HEK293 (cell line): ENCODE measurements around the gene MFGE8.

Experiments
- CTCF ChIA-PET: fragments of 350-600 bp; formaldehyde crosslinking; extraction: SDS; loops from one replicate; lab custom pipeline; 2021; ENCODE audit warnings: antibody characterized with exemption; lab: Yijun Ruan, JAX
- POLR2A ChIA-PET: fragments of 300-600 bp; formaldehyde crosslinking; extraction: SDS; loops from one replicate; lab custom pipeline; 2020; ENCODE audit warnings: antibody characterized with exemption, inconsistent platforms; lab: Yijun Ruan, JAX
- H3K27ac ChIP-seq: fragments of 200-500 bp; sonication (Bioruptor generic); 2 replicates; pipeline ENCODE4 v1.5.1; 2014; ENCODE audit warnings: low read depth, low read length, control low read depth, inconsistent platforms; ENCODE audit errors: extremely low read depth
- H3K36me3 ChIP-seq, 2 experiments: fragments of 200-500 bp in 1 of 2; sonication (Bioruptor generic) in 1 of 2; 1 replicate in 1 of 2; 2 replicates in 1 of 2; pipeline ENCODE4 v1.5.1; 2014 to 2017; ENCODE audit warnings: inconsistent platforms in 2 of 2, low read length in 2 of 2; ENCODE audit not compliant: control insufficient read depth in 2 of 2, insufficient read depth in 1 of 2
- H3K4me1 ChIP-seq: fragments of 200-500 bp; sonication (Bioruptor generic); 2 replicates; pipeline ENCODE4 v1.5.1; 2014; ENCODE audit warnings: mild to moderate bottlenecking, low read length, inconsistent platforms; ENCODE audit not compliant: control insufficient read depth, insufficient read depth
- H3K4me3 ChIP-seq: 2 replicates; pipeline ENCODE4 v1.5.1; 2011; ENCODE audit warnings: low read depth, mild to moderate bottlenecking, control low read depth, low read length, moderate library complexity
- H3K9me3 ChIP-seq: fragments of 200-500 bp; sonication (Bioruptor generic); 2 replicates; pipeline ENCODE4 v1.5.1; 2014; ENCODE audit warnings: low read depth, low read length, inconsistent platforms; ENCODE audit not compliant: control insufficient read depth, insufficient read depth
- AEBP2 ChIP-seq: fragments of 450-650 bp; formaldehyde crosslinking; IDR thresholded peaks from 2 replicates; pipeline ENCODE4 v1.5.1; 2016; ENCODE audit warnings: missing biosample characterization, missing genetic modification characterization, borderline replicate concordance
- BCL11B ChIP-seq: fragments of 450-650 bp; formaldehyde crosslinking; IDR thresholded peaks from 2 replicates; pipeline ENCODE4 v1.5.1; 2016; ENCODE audit warnings: low read depth, missing biosample characterization, missing genetic modification characterization
- GFI1B ChIP-seq: fragments of 450-650 bp; formaldehyde crosslinking; IDR thresholded peaks from 2 replicates; pipeline ENCODE4 v1.5.1; 2016; ENCODE audit warnings: missing biosample characterization, missing genetic modification characterization
- MYNN ChIP-seq: fragments of 450-650 bp; formaldehyde crosslinking; IDR thresholded peaks from 2 replicates; pipeline ENCODE4 v1.5.1; 2016; ENCODE audit warnings: missing biosample characterization, missing genetic modification characterization, borderline replicate concordance
- PRDM10 ChIP-seq: fragments of 450-650 bp; formaldehyde crosslinking; IDR thresholded peaks from 2 replicates; pipeline ENCODE4 v1.5.1; 2016; ENCODE audit warnings: missing biosample characterization, missing genetic modification characterization
- PRDM6 ChIP-seq: fragments of 450-650 bp; formaldehyde crosslinking; IDR thresholded peaks from 2 replicates; pipeline ENCODE4 v1.5.1; 2017; ENCODE audit warnings: missing biosample characterization, missing genetic modification characterization
- SCRT1 ChIP-seq: fragments of 450-650 bp; formaldehyde crosslinking; IDR thresholded peaks from 2 replicates; pipeline ENCODE4 v1.5.1; 2016; ENCODE audit warnings: missing biosample characterization, missing genetic modification characterization, borderline replicate concordance
- YY2 ChIP-seq: fragments of 450-650 bp; formaldehyde crosslinking; IDR thresholded peaks from 2 replicates; pipeline ENCODE4 v1.5.1; 2016; ENCODE audit warnings: missing biosample characterization, missing genetic modification characterization
- ZFP69B ChIP-seq: fragments of 450-650 bp; formaldehyde crosslinking; IDR thresholded peaks from 2 replicates; pipeline ENCODE4 v1.5.1; 2016; ENCODE audit warnings: missing biosample characterization, missing genetic modification characterization
- ZNF114 ChIP-seq: fragments of 450-650 bp; formaldehyde crosslinking; IDR thresholded peaks from 2 replicates; pipeline ENCODE4 v1.5.0; 2017; ENCODE audit warnings: missing biosample characterization, missing genetic modification characterization
- ZNF138 ChIP-seq: fragments of 450-650 bp; formaldehyde crosslinking; IDR thresholded peaks from 2 replicates; pipeline ENCODE4 v1.5.1; 2016; ENCODE audit warnings: missing biosample characterization, missing genetic modification characterization, borderline replicate concordance
- ZNF239 ChIP-seq: fragments of 450-650 bp; formaldehyde crosslinking; IDR thresholded peaks from 2 replicates; pipeline ENCODE4 v1.5.1; 2016; ENCODE audit warnings: missing biosample characterization, missing genetic modification characterization
- ZNF48 ChIP-seq: fragments of 450-650 bp; formaldehyde crosslinking; IDR thresholded peaks from 2 replicates; pipeline ENCODE4 v1.5.1; 2016; ENCODE audit warnings: missing biosample characterization, missing genetic modification characterization
- ZNF488 ChIP-seq: fragments of 450-650 bp; formaldehyde crosslinking; IDR thresholded peaks from 2 replicates; pipeline ENCODE4 v1.5.1; 2016; ENCODE audit warnings: missing biosample characterization, missing genetic modification characterization
- ZNF510 ChIP-seq: fragments of 450-650 bp; formaldehyde crosslinking; IDR thresholded peaks from 2 replicates; pipeline ENCODE4 v1.5.1; 2018; ENCODE audit warnings: mild to moderate bottlenecking, missing genetic modification characterization, missing biosample characterization; ENCODE audit not compliant: insufficient replicate concordance
- ZNF521 ChIP-seq: fragments of 450-650 bp; formaldehyde crosslinking; IDR thresholded peaks from 2 replicates; pipeline ENCODE4 v1.5.1; 2017; ENCODE audit warnings: missing biosample characterization, mild to moderate bottlenecking, missing genetic modification characterization
- ZNF704 ChIP-seq: fragments of 450-650 bp; formaldehyde crosslinking; IDR thresholded peaks from 2 replicates; pipeline ENCODE4 v1.5.1; 2016; ENCODE audit warnings: missing biosample characterization, missing genetic modification characterization
- ZNF792 ChIP-seq: fragments of 450-650 bp; formaldehyde crosslinking; IDR thresholded peaks from 2 replicates; pipeline ENCODE4 v1.5.1; 2016; ENCODE audit warnings: missing biosample characterization, missing genetic modification characterization
- ZSCAN5A ChIP-seq: fragments of 450-650 bp; formaldehyde crosslinking; IDR thresholded peaks from 2 replicates; pipeline ENCODE4 v1.5.1; 2016; ENCODE audit warnings: missing biosample characterization, missing genetic modification characterization

MFGE8 gene

GRCh38 chr15:88877415-88877814 is 35.8 kb downstream of the MFGE8 start (continued):
- TF ChIP-seq ZNF138 (no peak), ZNF510 (tag by site-specific recombination) (no peak)

GRCh38 chr15:88876573-88876972 is 36.6 kb downstream of the MFGE8 start:
- POLR2A ChIA-PET: no interaction called here

GRCh38 chr15:88874684-88875083 is 38.5 kb downstream of the MFGE8 start:
- H3K4me3 ChIP-seq: no peak overlapping the region
- no peak overlapping the region for H3K27ac ChIP-seq
- no peaks in the 10 kb centered on the region for H3K9me3 ChIP-seq
- no peak for TF ChIP-seq ZNF48 (tag by site-specific recombination)
- no peak for TF ChIP-seq ZNF114 (tag by site-specific recombination)
- no peak for TF ChIP-seq PRDM10 (tag by site-specific recombination)
- no peak for TF ChIP-seq MYNN (tag by site-specific recombination)
- TF ChIP-seq PRDM6 (tag by site-specific recombination): no peak
- TF ChIP-seq ZSCAN5A: no peak
- TF ChIP-seq ZFP69B (tag by site-specific recombination): no peak
- no peak for TF ChIP-seq ZNF138
- no peak for TF ChIP-seq ZNF510 (tag by site-specific recombination)
- no peak for TF ChIP-seq ZNF704 (tag by site-specific recombination)
- TF ChIP-seq SCRT1 (tag by site-specific recombination): no peak
- no peak for TF ChIP-seq AEBP2
- TF ChIP-seq ZNF488 (tag by site-specific recombination): no peak
- CTCF ChIA-PET: no interaction called here
- peaks cover 0 to 7% of the 10 kb centered on the region in 2 experiments; a peak in 1 of 3 replicates for H3K36me3 ChIP-seq
- H3K4me1 ChIP-seq: no peaks in the 10 kb centered on the region
- POLR2A ChIA-PET: no interaction called here

More at GRCh38 chr15:88876573-88876972, 36.6 kb downstream of the MFGE8 start:
- TF ChIP-seq ZNF239 (tag by site-specific recombination) (no peak), ZNF792 (tag by site-specific recombination) (no peak), ZNF521 (tag by site-specific recombination) (no peak), BCL11B (no peak), GFI1B (no peak), YY2 (tag by site-specific recombination) (no peak)
- Histone ChIP-seq H3K36me3 (peaks cover 0 to 15% of the 10 kb centered on the region in 2 experiments; a peak in 1 of 3 replicates), H3K4me1 (no peaks in the 10 kb centered on the region), H3K4me3 (no peak overlapping the region), H3K9me3 (no peaks in the 10 kb centered on the region), H3K27ac (no peak overlapping the region)
- CTCF ChIA-PET: interaction anchor here (3.7 to 4.9 kb wide), 2 partner anchors 14 to 16 kb away, joined by 30 to 38 read pairs; no protein-coding TSS in a partner anchor
